ENCODE results near the gene SLC7A4. TPM values are rescaled to one million over a fixed set of nuclear protein-coding genes. Genes with fewer than 3 reads are reported as not detected.

The SLC7A4 gene
- polyA plus RNA-seq, 1 donor from 2014 or later, result not detected

GRCh38 chr22:21054714-21055563 is 22.6 kb upstream of the SLC7A4 start:
- no peaks in the 10 kb centered on the region for H3K9me2 ChIP-seq (ENCODE audit: insufficient read depth, low read length)
- H3K27ac ChIP-seq (ENCODE audit: low read length), result no peak overlapping the region
- TF ChIP-seq EZH2 (IDR thresholded peaks at IDR 0.05; ENCODE audit: borderline replicate concordance, insufficient read depth, low read length, poor library complexity, severe bottlenecking) (no peak), POLR2AphosphoS5 (IDR thresholded peaks at IDR 0.05) (no peak), SMC3 (conservative IDR thresholded peaks at IDR 0.05; ENCODE audit: poor library complexity) (no peak), REST (IDR thresholded peaks at IDR 0.05; ENCODE audit: borderline replicate concordance) (no peak)

GRCh38 chr22:21054046-21054713 is 21.8 kb upstream of the SLC7A4 start:
- Histone ChIP-seq H3K9me3 (ENCODE audit: low read length) (no peaks in the 10 kb centered on the region), H3K9me2 (ENCODE audit: insufficient read depth, low read length) (no peaks in the 10 kb centered on the region), H3K4me2 (ENCODE audit: low read length) (no peak overlapping the region), H4K20me1 (ENCODE audit: insufficient read depth) (no peaks in the 10 kb centered on the region), H3K27me3 (ENCODE audit: insufficient read depth, low read depth, low read length) (no peaks in the 10 kb centered on the region), H3K79me2 (replicated peaks; ENCODE audit: insufficient read depth, low read length) (no peaks in the 10 kb centered on the region), H2AFZ (ENCODE audit: low read depth, low read length) (no peak overlapping the region), H3K36me3 (ENCODE audit: insufficient read depth, low read length) (no peaks in the 10 kb centered on the region), H3K4me3 (ENCODE audit: low read length) (no peak overlapping the region), H3K27ac (ENCODE audit: low read length) (no peak overlapping the region), H3K9ac (ENCODE audit: low read length) (no peak overlapping the region), H3F3A (ENCODE audit: insufficient read depth, low read length, poor library complexity, severe bottlenecking) (no peaks in the 10 kb centered on the region)
- TF ChIP-seq EZH2 (IDR thresholded peaks at IDR 0.05; ENCODE audit: borderline replicate concordance, insufficient read depth, low read length, poor library complexity, severe bottlenecking) (no peak), RAD21 (conservative IDR thresholded peaks at IDR 0.05) (no peak), EP300 (conservative IDR thresholded peaks at IDR 0.05; ENCODE audit: poor library complexity, severe bottlenecking) (no peak), REST (IDR thresholded peaks at IDR 0.05; ENCODE audit: borderline replicate concordance) (no peak), POLR2AphosphoS5 (IDR thresholded peaks at IDR 0.05) (no peak), SMC3 (conservative IDR thresholded peaks at IDR 0.05; ENCODE audit: poor library complexity) (no peak), CTCF (IDR thresholded peaks at IDR 0.05; ENCODE audit: poor library complexity, severe bottlenecking) (no peak), TAF1 (IDR thresholded peaks at IDR 0.05; ENCODE audit: low read depth) (no peak)

More at GRCh38 chr22:21054714-21055563, 22.6 kb upstream of the SLC7A4 start:
- Histone ChIP-seq H3K4me2 (ENCODE audit: low read length) (no peak overlapping the region), H3K79me2 (replicated peaks; ENCODE audit: insufficient read depth, low read length) (no peaks in the 10 kb centered on the region), H3F3A (ENCODE audit: insufficient read depth, low read length, poor library complexity, severe bottlenecking) (no peaks in the 10 kb centered on the region), H3K27me3 (ENCODE audit: insufficient read depth, low read depth, low read length) (no peaks in the 10 kb centered on the region), H3K9me3 (ENCODE audit: low read length) (no peaks in the 10 kb centered on the region), H2AFZ (ENCODE audit: low read depth, low read length) (no peak overlapping the region), H3K9ac (ENCODE audit: low read length) (no peak overlapping the region), H3K4me3 (ENCODE audit: low read length) (no peak overlapping the region), H4K20me1 (ENCODE audit: insufficient read depth) (no peaks in the 10 kb centered on the region), H3K36me3 (ENCODE audit: insufficient read depth, low read length) (no peaks in the 10 kb centered on the region)
